Right lobe of liver (tissue), 6 donors: ENCODE results near the gene SULT1A1. TPM values are rescaled to one million over a fixed set of nuclear protein-coding genes. Genes with fewer than 3 reads are reported as not detected.
"Not testable (repeated sequence)": the region's sequence is repeated elsewhere in the genome, so short reads cannot be mapped to it uniquely, and the experiment has no call there.

Experiments
- ATAC-seq, 4 donors: fragments of 200-7000 bp; cut with Tn5 transposase; one replicate each; pipeline ENCODE4 v1.9.1; 2020; ENCODE audit warnings: mild to moderate bottlenecking in 4 of 4, moderate library complexity in 4 of 4
- DNase-seq, 3 donors: peaks; one replicate each; pipeline ENCODE4 v3.0.0-alpha.2; 2020
- H3K27ac ChIP-seq, 3 donors: fragments of 200-600 bp; one replicate each; pipeline ENCODE4 v1.8.0; 2022
- H3K27me3 ChIP-seq, 2 donors: fragments of 200-600 bp; one replicate each; pipeline ENCODE4 v1.8.0; 2022
- H3K36me3 ChIP-seq, 4 donors: fragments of 200-600 bp; sonication (generic) in 1 of 4; one replicate each; pipeline versions ENCODE4 v1.5.1 to v1.8.0; 2017 to 2022; ENCODE audit warnings: control low read depth in 1 of 4
- H3K4me1 ChIP-seq, 4 donors: fragments of 200-600 bp; sonication (generic) in 1 of 4; one replicate each; pipeline versions ENCODE4 v1.5.1 to v1.8.0; 2017 to 2022; ENCODE audit warnings: control low read depth in 1 of 4
- H3K4me3 ChIP-seq, 3 donors: fragments of 200-600 bp; one replicate each; pipeline ENCODE4 v1.8.0; 2022
- H3K9me3 ChIP-seq, 4 donors: fragments of 200-600 bp; sonication (generic) in 1 of 4; one replicate each; pipeline versions ENCODE4 v1.5.1 to v1.8.0; 2017 to 2022; ENCODE audit warnings: control low read depth in 1 of 4
- CTCF ChIP-seq, 4 donors: fragments of 200-600 bp in 3 of 4; fragments of 450-650 bp in 1 of 4; IDR thresholded peaks; one replicate each; pipeline versions ENCODE4 v1.5.1 to v1.8.0; 2016 to 2022; ENCODE audit warnings: antibody characterized with exemption in 4 of 4, mild to moderate bottlenecking in 2 of 4
- POLR2A ChIP-seq: fragments of 450-650 bp; IDR thresholded peaks from one replicate; pipeline ENCODE4 v1.6.1; 2017; ENCODE audit warnings: antibody characterized with exemption, mild to moderate bottlenecking
- WGBS: methylation state at CpG from one replicate; pipeline ENCODE4 v1.1.6; 2018; ENCODE audit warnings: low coverage, low lambda C conversion rate; ENCODE audit not compliant: insufficient coverage; ENCODE audit errors: missing lambda C conversion rate; 5-methylcytosine and 5-hydroxymethylcytosine counted together
- intact Hi-C, 2 donors: fragments of 100-400 bp; cut with DNase I; formaldehyde crosslinking; loops; one replicate each; pipeline versions ENCODE4 v1.11.2 to v1.14.1; 2022
- total RNA-seq, 6 experiments: library from RNA; depleted of rRNA in 2 of 6; stranded (reverse); fragments of >200 nt in 2 of 6; fragmentation: NEBNext Ultra II Directional in 3 of 6; extraction: Animal tissue kit (Norgen Biotek cat#: 25700) in 3 of 6; gene quantifications; one replicate each; pipeline versions ENCODE4 v1.1.0 to v1.2.4, GENCODE V29; 2016 to 2023
- donor health status: DM: no; HTN: yes; CAD: no.
- donor health status: DM: no; HTN: no; CAD: no.
- donor health status: DM: no; HTN: no; CAD: no.
- donor health status: DM: no; HTN: yes; CAD: no.
- donor health status: DM: no; HTN: yes; CAD: no.

SULT1A1 gene
- total RNA-seq, 6 experiments from 2014 or later = 132 to 335 (median 207) TPM

- WGBS = 66% methylated on average over 7 of the region's 7 CpGs
- TF ChIP-seq CTCF (IDR thresholded peaks at IDR 0.05) = no peak
- TF ChIP-seq POLR2A = no peak
- Histone ChIP-seq H3K36me3 (peaks cover 0 to 7% (median 0%) of the 10 kb centered on the region in 4 donors), H3K9me3 (no peaks in the 10 kb centered on the region), H3K4me1 (no peaks in the 10 kb centered on the region), H3K4me3 (no peak overlapping the region), H3K27ac (no peak overlapping the region), H3K27me3 (no peaks in the 10 kb centered on the region)
- intact Hi-C loops = no loop called here
- ATAC-seq (no peak), DNase-seq (no peak)
These were observed 6.8 kb upstream of the SULT1A1 start for GRCh38 chr16:28616636-28617035.

GRCh38 chr16:28616224-28616577 is 6.4 kb upstream of the SULT1A1 start:
- H3K36me3 ChIP-seq, ATAC-seq, H3K27ac ChIP-seq, H3K27me3 ChIP-seq, intact Hi-C loops, DNase-seq, H3K4me1 ChIP-seq, H3K4me3 ChIP-seq, H3K9me3 ChIP-seq: not testable (repeated sequence)
- WGBS = 61% methylated on average over 6 of the region's 7 CpGs

GRCh38 chr16:28615486-28616223 is 5.8 kb upstream of the SULT1A1 start:
- H3K9me3 ChIP-seq, H3K4me1 ChIP-seq, H3K36me3 ChIP-seq, H3K4me3 ChIP-seq, H3K27ac ChIP-seq, ATAC-seq, intact Hi-C loops, H3K27me3 ChIP-seq: not testable (repeated sequence)
- WGBS = 41% methylated on average over 12 of the region's 24 CpGs
- peak; percentile 65 to 78 (median 74) for DNase-seq
- peak; percentile 65 to 83 (median 73) for TF ChIP-seq CTCF (IDR thresholded peaks at IDR 0.05)

- H3K9me3 ChIP-seq, DNase-seq, intact Hi-C loops, H3K4me3 ChIP-seq, H3K27me3 ChIP-seq, H3K27ac ChIP-seq, ATAC-seq, H3K36me3 ChIP-seq: not testable (repeated sequence)
- WGBS = 72% methylated on average over 4 of the region's 16 CpGs
- H3K4me1 ChIP-seq = peaks cover 0 to 13% (median 7%) of the 10 kb centered on the region in 4 donors
These were observed 4.7 kb upstream of the SULT1A1 start for GRCh38 chr16:28614561-28614960.

- DNase-seq, H3K36me3 ChIP-seq, intact Hi-C loops, H3K4me3 ChIP-seq, H3K27me3 ChIP-seq, ATAC-seq, H3K9me3 ChIP-seq, H3K27ac ChIP-seq: not testable (repeated sequence)
- peaks cover 0 to 19% (median 7%) of the 10 kb centered on the region in 4 donors for H3K4me1 ChIP-seq
- 40% methylated on average over 9 of the region's 26 CpGs for WGBS
These were observed 4.1 kb upstream of the SULT1A1 start for GRCh38 chr16:28613912-28614311.

GRCh38 chr16:28612359-28613280 is 2.8 kb upstream of the SULT1A1 start:
- H3K4me3 ChIP-seq, H3K27ac ChIP-seq, H3K27me3 ChIP-seq, DNase-seq, intact Hi-C loops, H3K9me3 ChIP-seq, H3K36me3 ChIP-seq: not testable (repeated sequence)
- no CpG with 5 or more reads among the region's 17 CpGs for WGBS
- peaks cover 0 to 32% (median 7%) of the 10 kb centered on the region in 4 donors for H3K4me1 ChIP-seq
- ATAC-seq = peak; percentile 51 to 62 (median 56)
